DOHH2 (cell line): ENCODE measurements around the gene ATL2.

Source experiments
- CTCF ChIP-seq: fragments of 200-600 bp; sonication (generic); IDR thresholded peaks from one replicate; pipeline ENCODE4 v1.5.1; 2014; ENCODE audit warnings: antibody characterized with exemption, mild to moderate bottlenecking, low read depth, low read length; ENCODE audit not compliant: poor library complexity, severe bottlenecking
- EZH2phosphoT487 ChIP-seq: fragments of 200-600 bp; sonication (generic); IDR thresholded peaks from 2 replicates; pipeline ENCODE4 v1.6.1; 2017; ENCODE audit warnings: borderline replicate concordance, mild to moderate bottlenecking, antibody characterized with exemption, low read length, moderate library complexity, mixed read lengths

- no peak for TF ChIP-seq CTCF
- TF ChIP-seq EZH2phosphoT487, result no peak
These were observed 105.4 kb downstream of the ATL2 start for GRCh38 chr2:38271697-38272096.
